ENCODE measurements around the gene GJA3.

The GJA3 gene

DNA sequence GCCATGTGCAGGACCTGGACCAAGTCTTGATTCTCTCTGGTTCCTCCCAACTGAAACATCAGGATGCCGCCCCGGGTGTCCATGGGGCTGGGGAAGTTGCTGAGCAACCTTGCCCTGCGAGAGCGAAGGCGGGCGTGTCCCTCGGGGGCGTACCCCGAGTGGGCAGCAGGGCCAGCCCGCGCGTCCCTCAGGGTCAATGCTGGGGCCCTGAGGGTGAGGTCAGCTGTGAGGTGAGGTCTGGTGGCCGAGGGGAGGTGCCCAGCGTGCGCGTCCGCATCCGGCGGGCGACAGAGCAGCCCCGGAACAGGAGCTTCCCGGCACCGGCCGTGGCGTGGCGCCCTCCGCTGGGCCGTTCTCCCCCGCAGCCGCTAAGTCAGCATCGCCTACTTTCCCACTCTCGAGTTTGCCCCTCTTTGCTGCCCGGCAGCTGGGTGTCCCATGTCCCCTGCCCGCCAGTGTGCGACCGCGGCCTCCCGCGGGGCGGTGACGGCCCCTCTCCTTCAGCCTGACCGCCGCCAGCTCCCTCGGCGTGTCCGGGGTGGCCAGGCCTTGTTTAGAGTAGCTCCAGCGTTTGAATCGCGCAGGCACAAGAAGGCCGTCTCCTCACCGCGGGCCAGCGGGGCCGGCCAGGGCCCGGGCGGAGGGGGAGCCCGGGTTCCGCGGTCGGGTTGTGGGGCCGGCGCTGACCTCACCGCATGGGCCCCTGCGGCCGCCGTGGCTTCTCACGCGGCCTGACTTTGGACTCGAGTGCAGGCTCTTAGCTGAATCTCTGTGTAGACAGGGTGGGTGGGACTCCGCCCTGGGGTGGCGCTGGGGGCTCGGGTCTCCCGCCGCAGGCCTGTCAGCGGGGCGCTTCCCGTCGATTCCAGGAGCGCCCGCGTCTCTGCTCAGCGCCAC, 33.0 kb downstream of the GJA3 start:
- no peak for DNase-seq (ENCODE audit: low read depth)

DNA sequence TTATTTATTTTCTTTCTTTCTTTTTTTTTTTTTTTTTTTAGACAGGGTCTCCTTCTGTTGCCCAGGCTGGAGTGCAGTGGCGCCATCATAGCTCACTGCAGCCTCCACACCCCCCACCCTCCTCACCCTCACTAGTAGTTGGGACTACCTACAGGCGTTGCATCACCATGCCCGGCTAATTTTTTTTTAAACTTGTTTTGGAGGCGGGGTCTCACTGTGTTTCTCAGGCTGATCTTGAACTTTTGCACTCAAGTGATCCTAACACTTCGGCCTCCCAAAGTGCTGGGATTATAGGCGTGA, 33.6 kb downstream of the GJA3 start:
- DNase-seq (ENCODE audit: low read depth): no peak

DNA sequence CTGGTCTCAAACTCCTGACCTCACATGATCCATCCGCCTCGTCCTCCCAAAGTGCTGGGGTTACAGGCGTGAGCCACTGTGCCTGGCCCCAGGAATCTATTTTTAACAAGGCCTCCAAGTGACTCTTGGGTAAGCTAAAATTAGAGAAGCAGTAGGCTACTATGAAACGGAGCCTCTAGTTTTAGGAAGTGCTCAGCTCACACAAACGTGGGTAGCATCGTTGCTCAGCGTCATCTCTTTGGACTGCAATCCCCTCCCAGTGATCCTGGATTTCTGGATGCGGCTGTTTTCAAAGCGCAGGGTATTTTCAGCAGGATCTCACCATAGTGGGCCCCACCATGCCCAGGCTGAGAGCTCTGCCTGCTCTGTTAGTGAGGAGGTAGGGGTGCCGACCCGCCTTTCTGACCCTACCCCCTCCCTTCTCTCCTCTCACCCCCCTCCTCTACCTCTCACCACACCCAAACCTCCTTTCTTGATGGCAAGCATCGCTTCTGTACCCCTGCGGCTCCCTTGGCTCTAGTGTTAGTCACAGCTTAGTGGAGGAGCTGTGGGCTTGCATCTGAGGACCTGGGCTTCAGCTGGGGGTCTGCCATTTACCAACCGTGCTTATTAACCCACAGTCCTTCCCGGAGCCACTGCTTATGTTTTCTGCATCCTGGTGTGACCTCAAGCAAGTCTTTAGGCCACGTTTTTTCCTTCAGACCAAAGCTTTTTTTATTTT, 34.2 kb downstream of the GJA3 start:
- no peak for DNase-seq (ENCODE audit: low read depth)

DNA sequence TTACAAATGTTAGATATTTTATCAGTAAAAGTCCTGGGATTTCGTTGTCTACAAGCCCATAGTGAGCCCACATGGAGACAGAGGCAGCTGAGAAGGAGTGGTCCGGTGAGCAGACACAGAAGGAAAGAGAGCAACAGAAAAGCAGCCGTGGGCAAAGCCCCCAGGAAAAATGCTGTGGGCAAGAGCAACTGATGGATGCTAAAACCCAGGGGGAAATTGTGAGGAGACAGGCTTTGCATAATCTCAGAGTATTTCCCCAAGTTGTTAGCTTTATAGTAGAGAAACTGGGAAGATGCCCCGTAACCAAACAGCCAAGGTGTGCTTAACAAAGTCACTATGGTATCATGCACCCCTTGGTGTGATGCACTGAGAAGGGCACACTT, 35.1 kb downstream of the GJA3 start:
- no peak for DNase-seq (ENCODE audit: low read depth)

DNA sequence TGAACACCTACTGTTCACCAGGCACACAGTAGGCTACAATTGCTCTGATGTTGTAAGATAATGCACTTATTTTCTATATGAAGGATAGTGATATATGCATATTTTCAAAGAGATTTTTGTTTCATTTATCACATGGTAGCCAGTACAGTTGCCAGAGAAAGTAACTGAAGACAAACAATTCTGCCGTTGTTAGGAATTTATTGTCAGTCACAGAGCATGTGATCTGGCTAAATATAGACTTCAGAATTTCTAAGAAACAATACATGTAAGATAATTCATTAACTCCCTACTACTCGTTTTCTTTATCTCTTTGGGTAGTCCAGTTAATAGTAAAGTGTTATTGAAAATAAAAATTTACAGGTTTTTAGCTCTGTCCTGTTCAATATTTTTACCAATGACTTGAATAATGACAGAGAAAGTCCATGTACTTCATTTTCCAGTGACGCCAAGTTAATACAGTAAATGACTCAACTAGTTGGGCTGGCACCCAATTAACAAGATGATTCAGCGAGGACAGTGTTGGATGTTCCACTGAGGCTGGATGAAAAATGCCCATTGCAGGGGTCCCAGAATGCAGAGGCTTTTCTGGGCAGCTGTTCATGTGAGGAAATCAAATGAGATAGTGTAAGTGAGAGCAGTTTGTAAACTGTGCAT, 35.6 kb downstream of the GJA3 start:
- no peak for DNase-seq (ENCODE audit: low read depth)

DNA sequence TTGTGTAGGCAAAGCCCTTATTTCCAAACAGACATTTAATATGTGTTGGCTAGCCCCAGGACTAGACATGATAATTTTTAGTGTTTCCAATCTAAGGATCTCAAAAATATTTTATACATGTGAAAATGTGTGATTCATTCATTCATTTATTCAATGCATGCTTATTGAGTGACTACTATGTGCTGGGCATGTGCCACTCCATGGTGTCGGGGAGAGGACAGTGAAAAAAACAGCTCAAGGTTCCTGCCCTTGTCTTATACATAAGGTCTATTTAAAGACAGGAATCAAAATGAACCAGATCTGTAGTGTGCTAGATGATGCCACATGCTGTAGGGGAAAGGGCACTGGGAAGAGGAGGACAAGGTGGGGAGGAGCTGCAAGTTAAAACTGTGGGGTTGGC, 36.5 kb downstream of the GJA3 start:
- no peak for DNase-seq (ENCODE audit: low read depth)

DNA sequence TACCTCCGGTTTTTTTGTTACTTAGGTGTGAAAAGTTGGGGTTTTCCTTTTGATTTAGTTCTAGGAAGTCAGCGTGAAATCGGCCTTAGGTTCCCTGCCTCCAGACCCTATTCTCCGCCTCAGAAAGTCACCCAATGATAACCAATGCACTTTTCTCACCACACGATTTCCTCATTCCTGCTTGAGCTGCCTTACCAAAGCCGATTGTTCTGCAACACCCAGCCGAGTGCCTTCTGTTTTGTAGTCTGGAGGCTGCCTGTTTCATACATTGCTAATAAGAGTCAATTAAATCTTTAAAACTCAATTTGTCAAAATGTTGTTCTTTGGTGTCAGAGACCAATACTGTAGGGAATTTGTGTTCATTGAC, 39.7 kb downstream of the GJA3 start:
- no peak for DNase-seq (ENCODE audit: low read depth)

DNA sequence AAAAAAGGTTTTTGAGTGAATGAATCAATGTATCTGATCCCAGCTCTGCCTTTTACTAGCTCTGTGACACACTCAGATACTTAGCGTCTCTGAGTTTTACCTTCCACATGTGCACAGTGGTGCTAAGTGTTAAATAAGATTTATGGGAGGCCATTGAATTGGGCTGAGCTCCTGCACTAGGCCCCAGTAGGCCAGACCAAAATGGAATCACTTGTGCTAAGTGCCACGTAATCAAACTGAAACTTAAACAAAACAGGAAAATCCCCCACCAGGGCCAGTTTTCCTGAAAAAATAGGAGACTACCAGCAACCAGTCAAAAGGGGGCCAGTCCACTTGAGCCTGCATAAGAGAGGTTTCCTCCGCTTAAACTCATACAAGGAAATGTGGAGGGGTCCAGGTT, 40.9 kb downstream of the GJA3 start:
- no peak for DNase-seq (ENCODE audit: low read depth)

DNA sequence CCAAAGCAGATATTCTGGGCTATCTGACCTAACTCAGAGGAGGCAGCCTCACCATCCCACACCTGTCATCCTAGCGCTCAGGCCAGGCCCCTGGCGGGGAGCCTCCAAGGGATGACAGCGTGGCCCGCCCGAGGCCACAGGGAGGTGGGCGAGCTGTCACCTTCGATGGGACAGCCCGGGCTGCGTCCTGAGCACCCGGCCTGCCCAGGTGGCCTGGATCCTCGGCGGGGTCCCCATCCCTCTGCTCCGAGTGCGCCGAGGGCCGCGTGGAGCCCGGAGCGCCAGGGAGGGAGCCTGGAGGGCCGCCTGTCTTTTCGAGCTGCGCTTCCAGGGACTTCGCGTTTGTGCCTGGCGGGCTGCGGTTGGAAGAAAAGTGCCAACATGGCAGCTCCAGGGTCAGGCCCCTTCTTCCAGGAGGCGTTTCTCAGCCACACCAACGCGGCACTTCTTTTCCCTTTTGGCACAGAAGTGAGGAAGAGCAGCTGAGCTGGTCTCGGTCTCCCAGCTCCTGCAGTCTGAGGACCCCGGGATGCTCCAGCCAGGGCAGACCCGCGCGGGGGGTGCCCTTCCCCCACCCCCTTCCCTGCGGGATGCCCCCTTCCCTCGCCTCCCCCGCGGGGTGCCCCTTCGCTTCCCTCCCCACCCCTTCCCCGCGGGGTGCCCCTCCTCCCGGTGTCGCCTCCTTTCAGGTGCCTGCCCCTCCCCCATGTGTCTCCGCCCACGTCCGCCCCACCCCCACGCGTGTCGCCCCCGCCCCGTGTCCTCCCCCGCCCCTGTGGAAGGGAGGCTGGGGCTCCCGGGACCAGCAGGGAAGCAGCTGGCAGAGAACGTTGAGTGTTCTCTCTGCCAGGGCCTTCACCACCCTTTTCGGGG, 42.3 kb downstream of the GJA3 start:
- no peak for DNase-seq (ENCODE audit: low read depth)

DNA sequence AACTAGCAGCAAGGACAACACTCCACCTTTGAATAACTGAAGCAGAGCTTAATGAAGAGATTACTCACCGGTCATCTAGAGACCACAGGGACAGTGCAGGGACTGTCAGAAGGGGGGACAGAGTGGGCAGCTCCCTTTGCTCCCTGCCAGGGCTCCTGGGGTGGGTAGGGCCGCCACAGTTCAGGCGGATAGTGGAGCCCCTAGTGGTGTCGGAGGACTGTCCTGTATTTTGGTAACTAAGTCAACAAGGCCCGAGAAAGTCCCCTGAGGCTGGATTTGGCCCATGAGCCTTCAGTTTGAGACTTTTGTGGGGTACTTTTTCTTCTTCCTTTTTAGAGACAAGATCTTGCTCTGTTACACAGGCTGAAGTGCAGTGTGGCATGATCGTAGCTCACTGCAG, 44.6 kb downstream of the GJA3 start:
- DNase-seq (ENCODE audit: low read depth): no peak

DNA sequence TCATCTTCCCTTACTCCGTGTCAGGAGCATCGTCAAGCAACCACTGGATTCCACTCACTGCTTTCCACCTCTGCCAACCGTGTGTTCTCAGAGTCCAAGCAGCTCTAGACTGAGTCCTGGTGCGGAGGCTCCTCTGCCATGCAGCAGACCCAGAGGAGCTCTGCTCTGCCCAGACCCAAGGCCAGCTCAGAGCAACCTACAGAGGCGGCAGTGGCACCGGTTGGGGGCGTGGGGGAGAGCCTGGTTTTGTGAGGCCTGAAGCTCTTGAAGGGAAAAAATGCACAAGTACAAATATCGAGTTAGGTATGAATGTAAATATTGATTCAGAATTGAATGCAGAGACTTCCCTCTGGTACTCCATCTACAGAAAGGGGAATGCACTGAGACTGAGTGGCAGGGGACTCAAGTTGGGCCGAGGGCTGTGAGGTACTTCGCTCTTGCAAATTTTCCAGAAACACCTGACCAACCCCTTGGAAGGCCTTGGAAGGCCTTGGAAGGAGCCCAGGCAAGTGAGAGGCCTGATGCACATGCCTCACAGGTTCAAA, 46.7 kb downstream of the GJA3 start:
- DNase-seq (ENCODE audit: low read depth): no peak

DNA sequence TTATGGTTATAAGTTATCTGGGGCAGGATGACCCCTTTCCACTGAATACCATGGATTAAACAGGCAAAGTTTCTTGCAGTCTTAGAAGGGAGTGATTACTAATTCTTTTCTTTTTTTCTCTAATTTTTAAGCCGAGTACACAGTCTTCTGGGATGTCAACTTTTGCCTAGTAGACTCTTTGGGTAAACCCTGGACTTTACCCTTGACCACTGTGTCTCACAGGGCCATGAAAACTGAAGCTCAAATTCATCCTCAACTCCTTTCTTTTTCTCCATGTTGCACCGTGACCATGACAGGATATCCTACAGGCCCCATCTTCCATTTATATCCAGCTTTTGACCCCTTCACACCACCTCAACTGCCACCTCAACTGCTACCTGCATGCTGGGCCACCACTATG, 51.8 kb downstream of the GJA3 start:
- no peak for DNase-seq (ENCODE audit: low read depth)

DNA sequence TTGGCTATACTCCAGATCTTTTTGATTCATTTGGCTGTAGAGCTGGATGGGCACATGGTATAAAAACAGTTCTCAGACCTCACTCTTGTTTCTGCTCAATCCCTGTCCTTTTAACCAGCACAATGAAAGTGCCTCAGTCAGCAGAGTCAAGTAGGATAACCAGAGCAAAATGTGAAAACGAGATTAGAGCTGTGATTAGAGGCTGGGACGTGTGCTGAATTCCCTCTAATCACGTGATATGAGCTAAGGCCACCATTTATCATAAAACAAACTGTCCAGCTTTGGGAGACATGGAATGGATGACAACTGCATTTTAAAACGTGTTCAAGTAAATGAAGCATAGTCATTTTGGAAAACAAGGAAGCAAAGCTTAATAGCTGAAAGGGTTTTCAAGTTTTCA, 54.1 kb downstream of the GJA3 start:
- no peak for DNase-seq (ENCODE audit: low read depth)

DNA sequence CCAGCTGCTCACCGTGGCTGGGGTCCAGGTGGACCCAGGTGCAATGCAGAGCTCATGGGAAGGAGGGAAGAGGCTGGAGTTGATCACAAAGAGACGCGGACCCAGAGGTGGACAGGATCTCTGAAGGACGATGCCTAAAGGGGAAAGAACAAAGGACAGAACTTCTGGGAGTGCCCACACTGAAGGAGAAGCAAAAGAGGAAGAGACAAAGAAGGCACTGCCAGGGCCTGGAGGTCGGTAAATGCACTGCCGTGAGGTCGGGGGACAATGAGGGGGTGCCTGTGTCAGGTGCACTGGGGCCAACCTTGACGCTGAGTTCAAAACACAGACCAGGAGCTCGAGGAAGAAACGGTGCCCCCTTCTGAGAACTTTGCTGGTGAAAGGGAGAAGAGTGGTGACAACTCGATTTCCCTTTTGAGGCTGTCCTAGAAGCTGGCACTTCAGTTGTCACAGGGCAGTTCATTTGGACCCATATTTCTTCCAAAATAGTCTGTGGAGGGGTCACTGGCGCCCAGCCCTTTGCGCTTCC, 55.6 kb downstream of the GJA3 start:
- DNase-seq (ENCODE audit: low read depth): no peak

DNA sequence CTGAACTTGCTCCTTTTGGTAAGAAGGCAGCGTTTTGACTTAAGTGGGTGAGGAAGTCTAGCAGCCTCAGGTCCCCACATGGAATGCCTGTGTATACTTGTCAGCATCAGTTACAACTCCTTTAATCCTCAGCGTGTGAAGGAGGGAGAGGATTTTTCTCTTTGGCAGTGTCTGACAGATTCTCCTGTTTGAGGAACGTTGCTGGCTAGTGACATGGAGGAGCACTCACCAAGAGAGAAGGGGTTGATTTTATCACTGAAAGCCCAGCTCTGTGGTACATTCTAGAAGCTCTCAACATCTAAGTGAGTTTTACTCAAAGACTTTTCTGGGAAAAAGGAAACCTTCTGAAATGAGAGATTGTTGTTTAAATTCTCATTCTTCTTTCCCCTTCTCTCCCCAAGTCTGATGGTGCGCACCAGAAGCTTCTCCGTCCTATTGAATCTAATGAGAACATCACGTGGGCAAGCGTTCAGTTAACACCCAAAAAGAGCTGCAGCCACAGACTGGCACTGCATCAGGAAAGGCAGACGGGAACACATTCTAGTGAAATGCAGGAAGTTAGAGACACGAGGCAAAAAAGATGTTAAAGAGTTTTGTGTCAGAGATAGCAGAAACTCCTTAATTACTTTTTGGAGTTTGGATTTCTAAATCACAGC, 58.2 kb downstream of the GJA3 start:
- no peak for DNase-seq (ENCODE audit: low read depth)

DNA sequence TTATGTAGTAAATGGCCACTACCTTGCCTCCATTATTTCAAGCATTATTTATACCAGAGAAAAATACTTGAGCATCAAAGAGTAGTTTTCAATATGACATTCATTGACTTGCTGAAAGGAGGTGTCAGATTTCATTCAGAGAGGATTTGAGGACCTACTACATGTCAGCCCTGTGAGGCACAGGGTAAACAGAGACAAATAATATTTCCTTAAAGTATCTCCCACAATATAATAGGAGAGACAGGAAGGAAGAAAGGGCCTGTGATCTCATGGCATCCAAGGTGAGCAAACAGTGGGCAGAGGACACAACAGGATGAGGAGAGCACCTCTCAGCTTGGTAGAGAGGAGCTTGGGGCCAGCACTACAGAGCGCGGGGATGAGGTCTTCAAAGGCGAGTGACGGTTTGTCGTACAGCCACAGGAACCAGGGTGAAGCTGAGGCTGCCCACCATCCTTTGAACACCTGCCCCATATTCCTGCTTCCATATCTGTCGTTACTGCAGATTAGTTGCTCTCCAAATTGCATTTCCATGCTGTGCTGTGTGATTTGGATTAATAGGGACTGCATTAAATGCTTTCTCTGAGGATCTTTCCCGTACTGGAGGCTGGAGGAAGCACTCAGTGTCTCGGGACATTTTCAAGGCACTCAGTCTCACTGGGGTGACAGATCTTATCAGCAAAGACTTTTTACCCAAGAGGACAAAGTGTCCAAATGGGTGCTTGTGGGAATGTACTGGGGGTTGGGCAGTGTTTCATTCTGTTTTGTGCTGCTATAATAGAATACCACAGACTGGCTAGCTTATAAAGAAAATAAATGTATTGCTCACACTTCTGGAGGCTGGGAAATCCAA, 59.2 kb downstream of the GJA3 start:
- DNase-seq (ENCODE audit: low read depth): no peak

DNA sequence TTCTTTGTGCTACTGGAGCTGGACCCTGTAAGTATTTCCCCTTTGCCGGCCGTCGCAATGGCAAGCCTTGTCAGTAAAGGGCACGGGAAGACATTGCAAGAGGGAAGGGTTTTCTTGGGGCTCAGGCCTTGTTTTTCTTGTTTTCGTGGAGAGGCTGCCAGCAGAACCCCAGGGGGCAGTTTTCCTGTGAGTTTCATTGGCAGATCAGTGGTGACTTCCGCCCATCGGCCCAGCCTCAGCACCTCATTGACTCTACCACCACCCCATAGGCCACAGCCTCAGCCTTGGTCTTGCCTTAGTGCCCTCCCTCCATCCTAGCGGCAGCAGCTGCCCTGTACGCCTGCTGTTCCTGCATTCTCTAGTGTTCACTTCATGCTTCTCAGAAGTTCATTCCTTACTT, 61.5 kb downstream of the GJA3 start:
- no peak for DNase-seq (ENCODE audit: low read depth)

DNA sequence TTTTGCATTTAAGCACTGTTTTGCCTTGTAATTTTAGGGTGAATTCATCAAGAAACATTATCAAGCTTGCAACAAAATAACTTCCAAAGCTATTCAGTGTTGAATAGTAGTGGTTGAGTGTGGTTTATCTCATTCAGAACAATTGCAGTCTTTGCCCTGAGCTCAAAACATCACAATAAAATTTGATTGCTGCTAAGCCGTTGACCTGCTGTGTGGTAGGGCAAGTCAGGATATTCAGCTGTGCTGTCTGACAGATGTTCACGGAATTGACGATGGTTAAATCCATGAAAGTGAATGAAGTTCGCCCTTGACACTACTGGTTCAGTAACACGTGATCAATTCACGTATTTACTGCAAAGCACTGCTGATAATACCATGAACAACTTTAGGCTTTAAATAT, 66.9 kb downstream of the GJA3 start:
- DNase-seq (ENCODE audit: low read depth): no peak

DNA sequence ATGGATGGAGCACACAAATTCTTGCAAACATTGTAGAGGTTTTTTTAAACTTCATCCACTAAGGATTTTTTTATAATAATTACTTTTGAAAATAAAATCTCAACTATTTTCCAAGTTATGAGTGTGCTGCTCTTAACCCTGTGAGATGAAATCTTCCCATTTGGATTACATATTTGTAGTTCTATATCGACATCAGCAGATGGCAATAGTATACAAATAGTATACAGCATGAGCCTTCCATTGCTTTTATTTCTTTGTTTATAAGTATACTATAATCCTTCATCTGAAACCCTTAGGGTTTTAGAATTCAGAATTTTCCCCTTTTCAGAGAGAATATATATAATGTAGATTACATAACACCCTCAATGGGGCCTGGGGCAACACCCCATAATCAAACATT, 70.5 kb downstream of the GJA3 start:
- DNase-seq (ENCODE audit: low read depth): no peak

Data from activated gamma-delta T cell treated with anti-CD3 and anti-CD28 coated beads, Interleukin-2, amount 50 U/mL, for 16 hours (primary cell).